ENCODE measurements around the gene CNKSR1.

GRCh38 chr1:26184086-26184485 lies 6.8 kb downstream of the CNKSR1 start:
- TF ChIP-seq CTCF (IDR thresholded peaks at IDR 0.05; ENCODE audit: low read length) (no peak), EZH2phosphoT487 (IDR thresholded peaks at IDR 0.05; ENCODE audit: low read length) (no peak)
